HEK293 (cell line): ENCODE measurements around the gene PXDC1.

Source experiments
- CTCF ChIA-PET: fragments of 350-600 bp; formaldehyde crosslinking; extraction: SDS; loops from one replicate; lab custom pipeline; 2021; ENCODE audit warnings: antibody characterized with exemption; lab: Yijun Ruan, JAX
- POLR2A ChIA-PET: fragments of 300-600 bp; formaldehyde crosslinking; extraction: SDS; loops from one replicate; lab custom pipeline; 2020; ENCODE audit warnings: antibody characterized with exemption, inconsistent platforms; lab: Yijun Ruan, JAX
- H3K27ac ChIP-seq: fragments of 200-500 bp; sonication (Bioruptor generic); 2 replicates; pipeline ENCODE4 v1.5.1; 2014; ENCODE audit warnings: low read depth, low read length, control low read depth, inconsistent platforms; ENCODE audit errors: extremely low read depth
- H3K36me3 ChIP-seq, 2 experiments: fragments of 200-500 bp in 1 of 2; sonication (Bioruptor generic) in 1 of 2; 1 replicate in 1 of 2; 2 replicates in 1 of 2; pipeline ENCODE4 v1.5.1; 2014 to 2017; ENCODE audit warnings: inconsistent platforms in 2 of 2, low read length in 2 of 2; ENCODE audit not compliant: control insufficient read depth in 2 of 2, insufficient read depth in 1 of 2
- H3K4me1 ChIP-seq: fragments of 200-500 bp; sonication (Bioruptor generic); 2 replicates; pipeline ENCODE4 v1.5.1; 2014; ENCODE audit warnings: mild to moderate bottlenecking, low read length, inconsistent platforms; ENCODE audit not compliant: control insufficient read depth, insufficient read depth
- H3K4me3 ChIP-seq: 2 replicates; pipeline ENCODE4 v1.5.1; 2011; ENCODE audit warnings: low read depth, mild to moderate bottlenecking, control low read depth, low read length, moderate library complexity
- H3K9me3 ChIP-seq: fragments of 200-500 bp; sonication (Bioruptor generic); 2 replicates; pipeline ENCODE4 v1.5.1; 2014; ENCODE audit warnings: low read depth, low read length, inconsistent platforms; ENCODE audit not compliant: control insufficient read depth, insufficient read depth
- FEZF1 ChIP-seq: fragments of 450-650 bp; formaldehyde crosslinking; IDR thresholded peaks from 2 replicates; pipeline ENCODE4 v1.5.1; 2016; ENCODE audit warnings: missing biosample characterization, missing genetic modification characterization
- GLIS1 ChIP-seq: fragments of 450-650 bp; formaldehyde crosslinking; IDR thresholded peaks from 2 replicates; pipeline ENCODE4 v1.5.1; 2016; ENCODE audit warnings: missing biosample characterization, missing genetic modification characterization
- KLF10 ChIP-seq: fragments of 450-650 bp; IDR thresholded peaks from 2 replicates; pipeline ENCODE4 v1.5.1; 2018; ENCODE audit warnings: missing biosample characterization, mild to moderate bottlenecking, missing genetic modification characterization
- KLF17 ChIP-seq: fragments of 450-650 bp; formaldehyde crosslinking; IDR thresholded peaks from 2 replicates; pipeline ENCODE4 v1.5.1; 2016; ENCODE audit warnings: missing biosample characterization, missing genetic modification characterization
- OSR2 ChIP-seq: fragments of 450-650 bp; formaldehyde crosslinking; IDR thresholded peaks from 2 replicates; pipeline ENCODE4 v1.5.1; 2016; ENCODE audit warnings: missing biosample characterization, missing genetic modification characterization
- PBX3 ChIP-seq: sonication (generic); formaldehyde crosslinking; IDR thresholded peaks from 2 replicates; pipeline ENCODE4 v1.8.1; 2022; ENCODE audit warnings: mild to moderate bottlenecking, moderate library complexity, missing genetic modification reagents
- SCRT1 ChIP-seq: fragments of 450-650 bp; formaldehyde crosslinking; IDR thresholded peaks from 2 replicates; pipeline ENCODE4 v1.5.1; 2016; ENCODE audit warnings: missing biosample characterization, missing genetic modification characterization, borderline replicate concordance
- SETDB1 ChIP-seq: IDR thresholded peaks from one replicate; pipeline ENCODE4 v1.6.1; 2017; ENCODE audit warnings: mild to moderate bottlenecking, low read length, moderate library complexity, mixed read lengths; ENCODE audit not compliant: insufficient read length
- TSHZ1 ChIP-seq: fragments of 450-650 bp; formaldehyde crosslinking; IDR thresholded peaks from 2 replicates; pipeline ENCODE4 v1.5.1; 2016; ENCODE audit warnings: missing biosample characterization, missing genetic modification characterization, borderline replicate concordance
- ZBTB44 ChIP-seq: fragments of 450-650 bp; IDR thresholded peaks from 2 replicates; pipeline ENCODE4 v1.5.1; 2018; ENCODE audit warnings: missing biosample characterization, mild to moderate bottlenecking, missing genetic modification characterization
- ZIC2 ChIP-seq: fragments of 450-650 bp; formaldehyde crosslinking; IDR thresholded peaks from 2 replicates; pipeline ENCODE4 v1.5.1; 2016; ENCODE audit warnings: missing biosample characterization, missing genetic modification characterization
- ZNF10 ChIP-seq: fragments of 450-650 bp; formaldehyde crosslinking; IDR thresholded peaks from 2 replicates; pipeline ENCODE4 v1.5.1; 2017; ENCODE audit warnings: missing biosample characterization, missing genetic modification characterization
- ZNF155 ChIP-seq: fragments of 450-650 bp; formaldehyde crosslinking; IDR thresholded peaks from 2 replicates; pipeline ENCODE4 v1.5.1; 2016; ENCODE audit warnings: missing biosample characterization, missing genetic modification characterization
- ZNF214 ChIP-seq: fragments of 450-650 bp; formaldehyde crosslinking; IDR thresholded peaks from 2 replicates; pipeline ENCODE4 v1.5.1; 2017; ENCODE audit warnings: missing biosample characterization, mild to moderate bottlenecking, missing genetic modification characterization, borderline replicate concordance
- ZNF274 ChIP-seq, 2 experiments: fragments of 200-500 bp in 1 of 2; fragments of 450-650 bp in 1 of 2; sonication (Bioruptor generic) in 1 of 2; formaldehyde crosslinking in 1 of 2; IDR thresholded peaks; 2 replicates each; pipeline versions ENCODE4 v1.5.1 to v1.6.1; 2014 to 2016; ENCODE audit warnings: borderline replicate concordance in 1 of 2, inconsistent platforms in 1 of 2, low read length in 1 of 2, missing biosample characterization in 1 of 2, missing genetic modification characterization in 1 of 2
- ZNF292 ChIP-seq: fragments of 450-650 bp; formaldehyde crosslinking; IDR thresholded peaks from 2 replicates; pipeline ENCODE4 v1.5.1; 2016; ENCODE audit warnings: low read depth, missing biosample characterization, missing genetic modification characterization, borderline replicate concordance
- ZNF341 ChIP-seq: fragments of 450-650 bp; formaldehyde crosslinking; IDR thresholded peaks from 2 replicates; pipeline ENCODE4; 2016; ENCODE audit warnings: low read depth, missing biosample characterization, missing genetic modification characterization
- ZNF488 ChIP-seq: fragments of 450-650 bp; formaldehyde crosslinking; IDR thresholded peaks from 2 replicates; pipeline ENCODE4 v1.5.1; 2016; ENCODE audit warnings: missing biosample characterization, missing genetic modification characterization
- ZNF560 ChIP-seq: fragments of 450-650 bp; formaldehyde crosslinking; IDR thresholded peaks from 2 replicates; pipeline ENCODE4 v1.5.1; 2017; ENCODE audit warnings: missing biosample characterization, missing genetic modification characterization, borderline replicate concordance
- ZNF664 ChIP-seq: fragments of 450-650 bp; formaldehyde crosslinking; IDR thresholded peaks from 2 replicates; pipeline ENCODE4 v1.5.1; 2016; ENCODE audit warnings: missing biosample characterization, missing genetic modification characterization
- ZNF776 ChIP-seq: fragments of 450-650 bp; formaldehyde crosslinking; IDR thresholded peaks from 2 replicates; pipeline ENCODE4 v1.5.0; 2017; ENCODE audit warnings: missing biosample characterization, missing genetic modification characterization, borderline replicate concordance
- ZSCAN5A ChIP-seq: fragments of 450-650 bp; formaldehyde crosslinking; IDR thresholded peaks from 2 replicates; pipeline ENCODE4 v1.5.1; 2016; ENCODE audit warnings: missing biosample characterization, missing genetic modification characterization

Gene PXDC1

GRCh38 chr6:3744901-3745470 lies 6.5 kb downstream of the PXDC1 start:
- Histone ChIP-seq H3K4me1 (peaks cover 7% of the 10 kb centered on the region), H3K36me3 (peaks cover 0 to 6% of the 10 kb centered on the region in 2 experiments; a peak in 1 of 3 replicates), H3K27ac (no peak overlapping the region), H3K4me3 (no peak overlapping the region), H3K9me3 (no peaks in the 10 kb centered on the region)
- no peak for TF ChIP-seq ZSCAN5A (tag by site-specific recombination)
- TF ChIP-seq ZNF560 (tag by site-specific recombination) = no peak
- TF ChIP-seq ZNF214 = no peak
- TF ChIP-seq ZNF10 (tag by site-specific recombination) = no peak
- TF ChIP-seq TSHZ1 (tag by site-specific recombination) = no peak
- no peak for TF ChIP-seq ZBTB44 (tag by site-specific recombination)
- no peak for TF ChIP-seq ZNF292 (tag by site-specific recombination)
- no peak for TF ChIP-seq ZNF155 (tag by site-specific recombination)
- no peak for TF ChIP-seq FEZF1 (tag by site-specific recombination)
- no peak for TF ChIP-seq KLF10 (tag by site-specific recombination)
- TF ChIP-seq ZNF776 = no peak
- no peak for TF ChIP-seq SCRT1 (tag by site-specific recombination)
- TF ChIP-seq ZNF664 (tag by site-specific recombination) = no peak
- ChIA-PET CTCF (interaction anchor here (0.5 to 7.8 kb wide), 14 partner anchors 20 to 302 kb away, joined by 3 to 107 read pairs (median 4); partner anchors contain the start of gene FAM50B), POLR2A (interaction anchor here (1.5 to 2.1 kb wide), 2 partner anchors 103 to 276 kb away, joined by 4 to 5 read pairs; partner anchors contain the start of gene FAM50B)

- Histone ChIP-seq H3K27ac (no peak overlapping the region), H3K4me1 (peaks cover 6% of the 10 kb centered on the region; the same call in 1 of the 2 replicates), H3K4me3 (no peak overlapping the region), H3K36me3 (peaks cover 0 to 6% of the 10 kb centered on the region in 2 experiments; a peak in 1 of 3 replicates), H3K9me3 (no peaks in the 10 kb centered on the region)
- TF ChIP-seq ZNF341 (tag by site-specific recombination) = 0 out of 2 replicates have a peak, but pooled peaks have one; percentile 21
- TF ChIP-seq KLF17 (tag by site-specific recombination) = no peak
- TF ChIP-seq SETDB1 = no peak
- no peak for TF ChIP-seq PBX3 (CRISPR knock-in tag)
- peak; percentile 50 for TF ChIP-seq ZIC2 (tag by site-specific recombination)
- TF ChIP-seq ZNF274 (IDR thresholded peaks at IDR 0.05; ENCODE audit: low read length) = no peak
- TF ChIP-seq ZNF274 (tag by site-specific recombination; IDR thresholded peaks at IDR 0.05; ENCODE audit: borderline replicate concordance) = no peak
- no peak for TF ChIP-seq ZNF488 (tag by site-specific recombination)
- peak; percentile 92 for TF ChIP-seq GLIS1 (tag by site-specific recombination)
- no peak for TF ChIP-seq OSR2 (tag by site-specific recombination)
- ChIA-PET CTCF (interaction anchor here (0.5 to 7.8 kb wide), 15 partner anchors 12 to 468 kb away, joined by 3 to 107 read pairs (median 5); partner anchors contain the start of gene FAM50B), POLR2A (interaction anchor here (1.5 to 2.1 kb wide), 2 partner anchors 104 to 277 kb away, joined by 4 to 8 read pairs; partner anchors contain the start of gene FAM50B)
These were observed 7.2 kb downstream of the PXDC1 start for GRCh38 chr6:3744211-3744900.
